NT2/D1 (cell line): ENCODE data around the gene SPIRE1.
"Not testable (repeated sequence)": the region's sequence is repeated elsewhere in the genome, so short reads cannot be mapped to it uniquely, and the experiment has no call there.

Experiments
- DNase-seq: peaks from one replicate; pipeline ENCODE4 v3.0.0-alpha.2; 2011; ENCODE audit warnings: low read depth, low spot score
- H3K27me3 ChIP-seq: 2 replicates; pipeline ENCODE4 v1.6.0; 2011; ENCODE audit warnings: mild to moderate bottlenecking; ENCODE audit not compliant: insufficient read length, insufficient read depth
- H3K36me3 ChIP-seq: 2 replicates; pipeline ENCODE4 v1.6.1; 2011; ENCODE audit warnings: mild to moderate bottlenecking, low read length, mixed read lengths; ENCODE audit not compliant: insufficient read depth, insufficient read length
- H3K4me1 ChIP-seq: 2 replicates; pipeline ENCODE4 v1.5.1; 2011; ENCODE audit not compliant: insufficient read depth, insufficient read length
- H3K4me3 ChIP-seq: 2 replicates; pipeline ENCODE4 v1.5.1; 2011; ENCODE audit warnings: low read depth; ENCODE audit not compliant: insufficient read length
- H3K9ac ChIP-seq: 2 replicates; pipeline ENCODE4 v1.6.0; 2011; ENCODE audit warnings: low read depth; ENCODE audit not compliant: insufficient read length
- H3K9me3 ChIP-seq: 2 replicates; pipeline ENCODE4 v1.5.1; 2011; ENCODE audit warnings: mild to moderate bottlenecking, low read length; ENCODE audit not compliant: insufficient read depth
- SUZ12 ChIP-seq: IDR thresholded peaks from 2 replicates; pipeline ENCODE4 v1.6.1; 2011; ENCODE audit not compliant: insufficient read length, insufficient read depth; ENCODE audit errors: extremely low read depth
- YY1 ChIP-seq: IDR thresholded peaks from 2 replicates; pipeline ENCODE4 v1.6.1; 2011; ENCODE audit not compliant: insufficient read length, insufficient read depth
- ZNF274 ChIP-seq: IDR thresholded peaks from 2 replicates; pipeline ENCODE4 v1.6.1; 2011; ENCODE audit warnings: mild to moderate bottlenecking, low read depth, low read length

Gene SPIRE1

DNA sequence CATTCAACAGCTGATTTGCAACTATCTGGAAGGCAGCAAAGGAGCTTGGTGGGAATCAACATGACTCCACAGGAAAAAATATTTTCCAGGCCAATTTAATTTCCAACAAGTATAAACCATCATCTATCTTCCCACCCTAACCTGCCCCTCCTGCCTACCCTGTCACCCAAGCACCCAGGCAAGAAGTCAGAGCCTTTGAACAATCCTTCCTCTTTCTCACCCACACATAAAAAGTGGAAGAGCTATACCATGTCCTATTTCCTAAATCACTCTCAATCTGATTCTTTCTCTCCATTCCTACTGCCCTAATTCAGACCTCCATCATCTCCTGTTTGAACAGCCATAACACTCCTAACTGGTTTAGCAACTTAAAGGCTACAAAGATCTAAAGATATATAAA, 12.7 kb downstream of the SPIRE1 start:
- H3K36me3 ChIP-seq, result peaks cover 3% of the 10 kb centered on the region
- H3K27me3 ChIP-seq, result no peaks in the 10 kb centered on the region
- H3K4me1 ChIP-seq, result no peaks in the 10 kb centered on the region
- no peak overlapping the region for H3K4me3 ChIP-seq
- TF ChIP-seq SUZ12 (no peak), YY1 (no peak), ZNF274 (no peak)
- no peak for DNase-seq
- no peak overlapping the region for H3K9ac ChIP-seq
- no peaks in the 10 kb centered on the region for H3K9me3 ChIP-seq

DNA sequence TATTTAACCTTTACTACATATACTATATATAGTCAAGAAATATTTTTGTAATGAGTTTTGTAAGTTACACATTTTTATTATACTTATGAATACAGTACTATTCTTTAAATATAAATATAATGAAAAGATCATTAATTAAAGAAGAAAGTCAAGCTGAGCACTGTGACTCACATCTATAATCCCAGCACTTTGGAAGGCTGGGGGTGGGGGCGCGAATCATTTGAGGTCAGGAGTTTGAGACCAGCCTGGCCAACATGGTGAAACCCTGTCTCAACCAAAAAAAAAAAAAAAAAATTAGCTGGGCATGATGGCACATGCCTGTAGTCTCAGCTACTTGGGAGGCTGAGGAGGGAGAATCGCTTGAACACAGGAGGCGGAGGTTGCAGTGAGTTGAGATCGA, 14.2 kb downstream of the SPIRE1 start:
- not testable (repeated sequence) for H3K36me3 ChIP-seq, H3K27me3 ChIP-seq, H3K4me3 ChIP-seq, H3K4me1 ChIP-seq, H3K9ac ChIP-seq, DNase-seq, H3K9me3 ChIP-seq

DNA sequence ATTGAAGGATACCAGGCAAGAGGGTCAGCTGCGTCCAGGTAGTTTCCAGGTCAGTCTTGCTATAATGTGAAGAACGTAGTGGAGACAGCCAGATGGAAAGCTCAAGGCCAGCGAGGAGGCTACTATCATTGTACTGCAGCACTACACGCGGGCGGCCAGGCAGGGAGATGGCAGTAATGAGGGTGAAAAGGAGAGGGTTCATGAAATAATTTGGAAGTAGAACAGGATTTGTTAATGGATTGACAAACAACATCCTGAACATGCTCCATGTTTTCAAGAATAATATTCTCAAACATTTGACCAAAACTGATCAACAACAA, 17.1 kb downstream of the SPIRE1 start:
- no peaks in the 10 kb centered on the region for H3K36me3 ChIP-seq
- no peak for TF ChIP-seq ZNF274
- no peak overlapping the region for H3K9ac ChIP-seq
- H3K27me3 ChIP-seq, result no peaks in the 10 kb centered on the region
- no peak for DNase-seq
- H3K4me3 ChIP-seq, result no peak overlapping the region
- no peaks in the 10 kb centered on the region for H3K9me3 ChIP-seq
- no peaks in the 10 kb centered on the region for H3K4me1 ChIP-seq

DNA sequence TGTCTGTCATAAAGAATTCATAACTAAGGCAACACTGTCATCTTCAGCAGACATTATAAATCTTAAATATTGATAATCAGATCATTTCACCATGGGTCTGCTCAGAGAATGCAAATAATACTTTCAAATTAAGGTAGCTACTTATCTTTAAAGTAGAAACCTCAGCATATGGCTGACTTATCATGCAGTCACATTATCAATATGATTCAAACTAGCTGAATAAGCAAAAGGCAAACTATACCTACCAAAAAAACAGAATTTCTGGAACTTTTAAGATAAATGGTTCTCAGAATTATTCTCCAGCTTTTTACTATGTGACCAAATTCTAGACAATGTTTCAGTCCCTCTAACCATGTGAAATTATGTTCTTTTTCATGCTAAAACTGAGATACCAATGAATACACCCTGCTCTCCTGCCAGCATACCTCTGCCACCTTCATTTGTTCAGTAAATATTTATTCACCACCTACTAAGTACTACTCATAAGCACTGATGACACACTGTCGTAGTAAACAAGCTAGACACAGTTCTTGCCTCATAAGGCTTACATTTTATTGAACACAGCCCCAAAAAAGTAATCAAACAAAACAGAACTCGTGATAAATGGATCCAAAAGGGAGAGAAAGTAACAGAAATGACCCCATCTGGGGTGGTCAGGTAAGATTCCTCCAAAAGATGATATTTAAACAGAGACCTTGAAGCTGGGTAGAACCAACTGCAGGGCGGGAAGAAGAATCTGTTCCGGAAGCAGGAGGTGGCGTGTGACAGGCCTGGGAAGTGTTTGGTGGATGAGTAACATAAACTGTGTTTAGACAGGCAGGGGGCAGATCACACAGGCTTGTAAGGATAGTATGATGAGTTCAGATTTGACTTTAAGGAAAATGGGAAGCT, 17.7 kb downstream of the SPIRE1 start:
- Histone ChIP-seq H3K36me3 (no peaks in the 10 kb centered on the region), H3K4me1 (no peaks in the 10 kb centered on the region), H3K27me3 (no peaks in the 10 kb centered on the region), H3K4me3 (no peak overlapping the region), H3K9me3 (no peaks in the 10 kb centered on the region), H3K9ac (no peak overlapping the region)
- no peak for DNase-seq
- TF ChIP-seq SUZ12 (no peak), YY1 (no peak), ZNF274 (no peak)

DNA sequence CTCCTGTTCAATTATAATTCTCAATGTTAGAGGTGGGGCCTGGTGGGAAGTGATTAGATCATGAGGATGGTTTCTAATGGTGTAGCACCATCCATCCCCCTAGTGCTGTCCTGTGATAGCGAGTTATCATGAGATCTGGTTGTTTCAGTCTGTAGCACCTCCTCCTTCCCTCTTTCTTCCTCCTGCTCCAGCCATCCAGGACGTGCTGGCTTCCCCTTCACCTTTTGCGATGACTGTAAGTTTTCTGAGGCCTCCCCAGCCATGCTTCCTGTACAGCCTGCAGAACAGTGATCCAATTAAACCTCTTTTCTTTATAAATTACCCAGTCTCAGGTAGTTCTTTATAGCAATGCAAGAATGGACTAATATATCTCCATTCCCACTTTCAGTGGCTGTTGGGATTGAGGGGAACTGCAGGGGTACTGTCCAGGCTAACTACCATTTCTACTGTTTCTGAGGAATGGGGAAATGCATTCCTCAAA, 19.2 kb downstream of the SPIRE1 start:
- no peak for TF ChIP-seq SUZ12
- TF ChIP-seq YY1, result no peak
- TF ChIP-seq ZNF274, result no peak
- H3K9ac ChIP-seq, result no peak overlapping the region
- no peaks in the 10 kb centered on the region for H3K36me3 ChIP-seq
- H3K4me1 ChIP-seq, result no peaks in the 10 kb centered on the region
- no peak overlapping the region for H3K4me3 ChIP-seq
- no peaks in the 10 kb centered on the region for H3K9me3 ChIP-seq
- no peaks in the 10 kb centered on the region for H3K27me3 ChIP-seq
- no peak for DNase-seq

DNA sequence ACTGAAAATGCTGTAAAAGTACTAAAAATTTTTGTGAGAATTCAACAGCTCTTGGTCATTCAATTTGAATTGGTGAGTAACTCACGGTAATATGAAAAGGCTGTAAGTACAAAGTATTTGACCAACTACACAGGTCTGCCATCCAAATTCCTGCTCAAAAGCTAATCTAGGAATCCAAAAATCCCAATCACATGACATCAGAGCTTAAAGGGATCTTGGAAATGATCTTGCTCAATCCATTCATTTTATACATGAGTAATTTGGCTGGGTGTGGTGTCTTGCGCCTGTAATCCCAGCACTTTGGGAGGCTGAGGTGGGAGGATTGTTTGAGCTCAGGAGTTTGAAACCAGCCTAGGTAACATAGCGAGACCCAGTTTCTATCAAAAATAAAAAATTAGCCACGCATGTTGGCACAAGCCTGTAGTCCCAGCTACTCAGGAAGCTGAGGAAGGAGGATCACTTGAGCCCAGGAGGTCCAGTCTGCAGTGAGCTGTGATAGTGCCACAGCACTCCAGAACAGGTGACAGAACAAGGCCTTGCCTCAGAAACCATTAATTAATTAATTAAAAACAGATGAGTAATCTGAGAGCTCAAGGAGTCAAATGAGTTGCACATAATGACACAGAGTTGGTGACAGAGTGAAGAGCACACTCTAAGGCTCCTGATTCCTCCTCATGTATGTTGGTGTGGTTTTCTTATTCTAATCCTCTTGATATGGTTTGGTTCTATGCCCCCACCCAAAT, 19.8 kb downstream of the SPIRE1 start:
- TF ChIP-seq SUZ12 (no peak), ZNF274 (no peak)
- Histone ChIP-seq H3K4me1 (no peaks in the 10 kb centered on the region), H3K4me3 (no peak overlapping the region), H3K27me3 (no peaks in the 10 kb centered on the region), H3K36me3 (no peaks in the 10 kb centered on the region), H3K9me3 (no peaks in the 10 kb centered on the region), H3K9ac (no peak overlapping the region)
- DNase-seq, result no peak

DNA sequence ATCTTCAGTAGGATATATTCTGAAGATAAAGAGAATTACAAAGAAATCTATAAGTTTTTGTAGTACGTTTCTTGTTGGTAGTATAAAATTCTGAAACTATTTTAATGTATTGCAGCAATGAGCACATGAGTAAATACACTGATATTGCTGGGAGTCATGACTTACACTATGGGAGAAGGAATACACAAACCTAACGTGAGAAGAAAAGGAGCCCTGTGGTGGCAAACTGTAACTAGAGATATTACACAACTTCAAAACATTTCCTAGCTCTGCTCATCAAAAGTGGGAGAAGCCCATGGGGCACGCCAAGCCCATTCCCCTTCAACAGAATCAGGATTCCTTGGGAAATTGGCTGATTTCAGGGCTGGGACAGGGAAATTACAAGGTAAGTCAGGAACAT, 20.5 kb downstream of the SPIRE1 start:
- TF ChIP-seq YY1, result no peak
- H3K4me1 ChIP-seq, result no peaks in the 10 kb centered on the region
- H3K9ac ChIP-seq, result no peak overlapping the region
- no peak overlapping the region for H3K4me3 ChIP-seq
- no peaks in the 10 kb centered on the region for H3K27me3 ChIP-seq
- no peaks in the 10 kb centered on the region for H3K36me3 ChIP-seq
- no peaks in the 10 kb centered on the region for H3K9me3 ChIP-seq
- DNase-seq, result no peak
